Posterior vena cava (tissue), 2 donors: ENCODE measurements around the gene POU5F2. TPM values are rescaled to one million over a fixed set of nuclear protein-coding genes. Genes with fewer than 3 reads are reported as not detected.

Experiments
- DNase-seq: peaks from one replicate; pipeline ENCODE4 v3.0.0-alpha.2; 2020; ENCODE audit warnings: low spot score
- intact Hi-C, 2 donors: fragments of 100-400 bp; cut with DNase I; formaldehyde crosslinking; loops; one replicate each; pipeline versions ENCODE4 v1.14.1 to v1.14.2; 2022 to 2023
- total RNA-seq, 2 donors: library from RNA; stranded (reverse); fragmentation: NEBNext Ultra II Directional; extraction: Animal tissue kit (Norgen Biotek cat#: 25700); gene quantifications; one replicate each; pipeline ENCODE4 v1.2.1, GENCODE V29; 2021
- donor health status: DM: yes; HTN: yes; CAD: no.
- donor health status: DM: yes; HTN: yes; CAD: no.

Gene POU5F2
- total RNA-seq, 2 donors from 2014 or later = 2.0 to 2.4 TPM

DNA sequence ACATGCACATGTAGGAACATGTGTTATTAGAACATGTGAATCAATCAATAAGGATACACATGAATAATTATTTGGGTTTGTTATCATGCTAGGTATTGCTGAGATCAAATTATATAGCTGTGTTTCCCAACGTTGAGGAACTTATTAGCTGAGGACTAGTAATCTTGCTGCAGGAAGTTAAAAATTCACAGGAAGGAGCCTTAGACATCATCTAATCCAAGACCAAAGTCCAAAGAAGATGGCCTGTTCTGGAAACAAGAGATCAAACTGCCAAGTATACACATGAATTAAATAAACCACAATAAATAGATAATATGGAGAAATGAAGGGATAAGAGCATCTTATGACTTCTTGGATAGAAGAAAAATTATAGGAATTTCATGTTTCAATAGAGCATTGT lies 19.9 kb downstream of the POU5F2 start:
- DNase-seq = no peak
- intact Hi-C loops = no loop called here

DNA sequence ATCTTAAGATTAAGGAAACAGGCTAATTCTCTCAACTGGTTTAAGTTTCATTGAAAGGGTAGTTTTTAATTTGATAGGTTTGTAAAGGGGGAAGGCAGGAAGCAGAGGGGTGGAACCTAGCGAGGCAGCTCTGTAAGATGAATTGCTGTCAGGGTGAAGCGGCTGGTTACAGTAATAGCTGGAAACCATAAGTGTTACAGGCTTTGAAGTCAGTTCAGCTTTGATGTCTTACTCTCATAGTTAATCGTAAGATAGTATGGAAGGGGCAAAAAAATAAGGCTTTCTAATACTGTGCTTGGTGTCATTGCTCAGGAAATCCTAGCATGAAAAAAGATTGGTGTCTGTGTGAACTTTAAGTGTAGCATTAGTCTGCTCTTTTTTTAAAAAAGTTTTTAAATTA lies 20.3 kb downstream of the POU5F2 start:
- intact Hi-C loops = no loop called here
- no peak for DNase-seq

DNA sequence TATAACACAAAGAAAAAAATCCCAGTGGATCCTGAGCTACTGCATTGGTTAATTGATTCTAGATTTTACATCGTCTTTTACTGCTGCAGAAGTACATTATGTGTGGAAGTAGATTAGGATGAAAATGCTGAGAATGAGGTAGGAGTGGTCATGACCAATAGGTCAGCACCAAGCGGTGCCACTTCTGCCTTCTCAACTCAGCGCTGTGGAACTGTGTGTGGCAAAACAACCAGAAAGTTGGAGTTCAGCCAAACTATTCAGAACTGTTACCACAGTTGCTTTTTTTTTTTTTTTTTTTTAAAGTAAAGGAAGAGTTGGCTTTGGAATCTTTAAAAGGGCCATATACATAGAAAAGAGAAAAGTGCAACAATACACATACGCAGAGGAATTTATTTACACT lies 24.2 kb downstream of the POU5F2 start:
- intact Hi-C loops = no loop called here
- peak; percentile 63 for DNase-seq

DNA sequence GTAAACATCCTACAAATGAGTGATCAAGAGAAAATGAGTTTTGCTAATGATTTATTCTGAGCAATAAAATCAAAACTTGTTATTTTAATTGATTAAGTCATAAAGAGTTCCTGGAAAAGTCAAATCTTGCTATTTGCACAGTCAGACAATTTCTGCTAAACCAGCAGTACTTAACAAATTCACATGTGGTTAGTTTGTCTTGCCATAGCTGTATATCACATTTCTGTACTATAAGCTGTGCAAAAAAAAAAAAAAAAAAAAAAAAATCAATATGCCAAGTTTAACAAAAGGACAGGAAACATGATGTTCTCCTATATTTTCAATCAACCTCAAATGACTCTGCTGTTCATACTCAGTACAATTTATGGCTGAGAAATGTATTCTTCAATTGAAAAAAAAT lies 24.9 kb downstream of the POU5F2 start:
- intact Hi-C loops = no loop called here
- no peak for DNase-seq

DNA sequence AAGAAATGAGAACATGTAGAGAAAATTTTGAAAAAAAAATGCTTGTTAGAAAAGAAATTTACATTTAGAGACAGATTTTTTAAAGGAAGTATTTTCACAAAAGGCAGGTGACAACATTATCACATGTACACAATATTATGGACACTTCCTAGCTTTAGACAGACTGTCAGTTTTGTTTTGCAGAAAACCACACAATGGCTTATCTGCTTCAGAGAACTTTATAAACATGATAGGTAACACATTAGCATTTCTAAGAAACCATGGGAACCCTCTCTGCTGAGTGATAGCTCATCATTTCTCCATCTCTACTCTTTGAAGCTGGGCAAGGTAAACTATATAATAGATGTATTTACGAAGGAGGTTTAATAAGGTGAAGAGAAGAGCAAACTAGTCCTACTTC lies 25.6 kb downstream of the POU5F2 start:
- intact Hi-C loops = no loop called here
- DNase-seq = no peak

DNA sequence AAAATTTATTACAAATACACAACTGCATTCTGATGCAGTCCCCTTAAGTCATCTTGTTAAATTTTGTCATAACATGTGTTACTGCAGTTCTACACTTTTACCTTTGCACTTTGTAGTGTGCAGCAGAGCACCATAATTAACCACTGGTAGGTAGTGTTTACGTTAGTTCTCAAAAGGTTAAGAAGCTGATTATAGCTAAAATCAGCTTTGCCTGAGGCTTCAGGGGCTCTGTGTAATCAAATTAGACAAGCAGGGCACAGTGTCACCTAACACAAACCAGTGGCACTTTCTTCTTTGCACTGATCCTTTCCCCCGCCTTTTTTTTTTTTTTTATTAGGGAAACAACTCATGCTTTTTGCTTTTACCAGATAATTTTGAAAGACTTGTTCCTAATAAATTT lies 26.1 kb downstream of the POU5F2 start:
- intact Hi-C loops = no loop called here
- DNase-seq = no peak

DNA sequence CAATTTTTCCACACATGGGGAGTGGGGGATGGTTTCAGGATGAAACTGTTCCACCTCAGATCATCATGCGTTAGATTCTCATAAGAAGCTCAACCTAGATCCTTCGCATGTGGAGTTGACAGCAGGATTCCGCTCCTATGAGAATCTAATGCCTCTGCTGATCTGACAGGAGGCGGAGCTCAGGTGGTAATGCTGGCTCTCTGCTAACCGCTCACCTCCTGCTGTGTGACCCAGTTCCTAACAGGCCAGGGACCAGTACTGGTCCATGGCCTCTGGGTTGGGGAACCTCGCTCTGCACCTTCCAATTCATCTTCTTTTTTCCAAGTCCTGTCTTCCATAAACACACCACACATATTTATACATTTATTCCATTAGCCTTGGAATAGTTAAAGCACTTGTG lies 33.0 kb downstream of the POU5F2 start:
- DNase-seq = no peak

DNA sequence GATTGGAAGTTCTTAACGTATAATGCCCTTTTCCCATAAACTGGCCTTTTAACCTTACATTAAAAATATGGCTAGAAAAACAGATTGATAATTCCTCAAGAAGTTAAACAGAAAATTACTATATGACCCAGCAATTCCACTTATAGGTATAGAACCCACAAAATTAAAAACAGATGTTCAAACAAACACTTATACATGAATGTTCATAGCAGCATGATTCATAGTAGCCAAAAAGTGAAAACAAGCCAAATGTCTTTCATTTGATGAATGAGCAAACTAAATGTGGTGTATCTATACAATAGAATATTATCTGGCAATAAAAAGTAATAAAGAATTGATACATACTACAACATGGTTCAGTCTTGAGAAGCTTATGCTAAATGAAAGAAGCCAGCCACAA lies 35.5 kb downstream of the POU5F2 start:
- intact Hi-C loops = no loop called here
- no peak for DNase-seq

More for the DNA sequence above, 33.0 kb downstream of the POU5F2 start:
- intact Hi-C loops = no loop called here

DNA sequence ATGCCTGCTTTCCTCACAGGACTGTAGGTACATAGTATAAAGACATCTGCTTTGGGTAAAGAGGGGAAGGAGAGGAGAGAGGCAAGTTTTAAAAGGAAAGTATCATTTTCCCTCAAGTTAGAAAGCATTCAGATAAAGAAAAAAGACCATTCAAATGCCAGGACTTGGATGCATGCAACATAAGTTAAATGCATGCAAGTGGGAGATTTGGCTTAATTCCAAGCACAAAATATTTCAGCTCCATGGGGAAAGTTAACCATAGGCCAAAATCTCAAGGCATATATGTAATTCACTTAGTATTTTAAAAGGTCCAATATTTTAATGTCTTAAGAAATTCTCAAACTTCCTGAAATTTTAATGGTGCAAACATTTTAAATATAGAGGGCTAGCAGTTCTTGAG lies 36.4 kb downstream of the POU5F2 start:
- DNase-seq = no peak
- intact Hi-C loops = no loop called here

DNA sequence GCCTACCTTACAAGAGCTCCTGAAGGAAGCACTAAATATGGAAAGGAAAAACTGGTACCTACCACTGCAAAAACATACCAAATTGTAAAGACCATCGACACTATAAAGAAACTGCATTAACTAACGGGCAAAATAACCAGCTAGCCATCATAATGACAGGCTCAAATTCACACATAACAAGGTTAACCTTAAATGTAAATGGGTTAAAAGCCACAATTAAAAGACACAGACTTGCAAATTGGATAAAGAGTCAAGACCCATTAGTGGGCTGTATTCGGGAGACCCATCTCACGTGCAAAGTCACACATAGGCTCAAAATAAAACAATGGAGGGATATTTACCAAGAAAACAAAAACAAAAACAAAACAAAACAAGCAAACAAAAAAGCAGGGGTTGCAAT lies 49.4 kb downstream of the POU5F2 start:
- intact Hi-C loops = no loop called here
- no peak for DNase-seq

Other genes starting within 250 kb of the POU5F2 start
- 10 to 100 TPM; 19.7 to 25.6 TPM for gene NR2F1-AS1, start 160.4 kb downstream of the POU5F2 start, total RNA-seq
- gene NR2F1, start 158.4 kb downstream of the POU5F2 start, total RNA-seq = 10 to 100 TPM; 31.5 to 41.7 TPM